Thyroid gland (tissue), 4 donors: Measurements from ENCODE around the gene MAD1L1. TPM values are rescaled to one million over a fixed set of nuclear protein-coding genes. Genes with fewer than 3 reads are reported as not detected.

Experiments used
- DNase-seq, 2 donors: peaks; one replicate each; pipeline ENCODE4 v3.0.0-alpha.2; 2019
- H3K27ac ChIP-seq, 3 donors: fragments of 200-600 bp; sonication (generic); 1 replicate in 2 of 3; 2 replicates in 1 of 3; pipeline ENCODE4 v1.5.1; 2016 to 2019; ENCODE audit warnings: mild to moderate bottlenecking in 1 of 3, moderate library complexity in 1 of 3
- H3K27me3 ChIP-seq: fragments of 200-600 bp; sonication (generic); one replicate; pipeline ENCODE4 v1.5.1; 2019
- H3K36me3 ChIP-seq, 2 donors: fragments of 200-600 bp; sonication (generic); one replicate each; pipeline ENCODE4 v1.5.1; 2016 to 2019
- H3K4me1 ChIP-seq, 2 donors: fragments of 200-600 bp; sonication (generic); one replicate each; pipeline ENCODE4 v1.5.1; 2017 to 2019
- H3K4me3 ChIP-seq, 3 donors: fragments of 200-600 bp; sonication (generic); replicated peaks in 1 of 3; 1 replicate in 2 of 3; 2 replicates in 1 of 3; pipeline ENCODE4 v1.5.1; 2016; ENCODE audit warnings: mild to moderate bottlenecking in 1 of 3
- H3K9me3 ChIP-seq: fragments of 200-600 bp; sonication (generic); one replicate; pipeline ENCODE4 v1.5.1; 2017
- CTCF ChIP-seq, 6 experiments: fragments of 200-600 bp in 3 of 6; fragments of 450-650 bp in 3 of 6; sonication (generic) in 3 of 6; IDR thresholded peaks; one replicate each; pipeline ENCODE4 v1.5.1; 2016 to 2019; ENCODE audit warnings: antibody characterized with exemption in 6 of 6, mild to moderate bottlenecking in 2 of 6, inconsistent platforms in 1 of 6, moderate library complexity in 1 of 6
- POLR2A ChIP-seq, 2 donors: fragments of 450-650 bp; IDR thresholded peaks; one replicate each; pipeline ENCODE4 v1.6.1; 2017; ENCODE audit warnings: antibody characterized with exemption in 2 of 2, mild to moderate bottlenecking in 2 of 2, moderate library complexity in 1 of 2
- WGBS, 2 donors: methylation state at CpG; one replicate each; pipeline ENCODE4 v1.1.5; 2017; 5-methylcytosine and 5-hydroxymethylcytosine counted together
- intact Hi-C: fragments of 100-400 bp; cut with DNase I; formaldehyde crosslinking; loops from one replicate; pipeline ENCODE4 v1.15.1; 2023
- total RNA-seq, 4 donors: library from RNA; depleted of rRNA; stranded (reverse); fragments of >200 nt; gene quantifications; one replicate each; pipeline ENCODE4 v1.2.3, GENCODE V29; 2016

The MAD1L1 gene
- total RNA-seq, 4 donors from 2014 or later = 27.4 to 38.6 (median 33.9) TPM

DNA sequence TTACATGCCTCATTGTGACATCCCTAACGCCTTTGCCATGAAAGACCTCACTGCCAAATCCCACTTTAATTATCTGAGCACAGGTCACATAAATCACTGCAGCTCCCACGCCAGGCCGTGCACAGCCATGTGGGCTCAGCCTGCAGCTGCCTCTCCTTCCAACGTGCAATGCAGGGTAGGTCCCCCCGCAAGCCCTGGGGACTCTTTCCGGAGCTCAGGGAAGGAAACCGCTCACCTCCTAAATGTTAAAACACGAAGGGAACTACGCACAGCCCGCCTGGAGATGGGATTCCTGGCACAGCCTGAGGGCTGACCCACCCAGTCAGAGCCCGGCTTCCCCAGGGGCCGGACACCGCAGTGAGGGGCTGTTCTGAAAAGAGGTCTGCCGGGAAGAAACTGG is 128.0 kb downstream of the MAD1L1 start:
- TF ChIP-seq POLR2A (IDR thresholded peaks at IDR 0.05) (no peak), CTCF (IDR thresholded peaks at IDR 0.05) (no peak)
- Histone ChIP-seq H3K27ac (peak overlapping the region in 1 of 3 donors; percentile 17), H3K9me3 (no peaks in the 10 kb centered on the region), H3K36me3 (no peaks in the 10 kb centered on the region), H3K4me1 (peaks cover 11 to 23% of the 10 kb centered on the region in 2 donors), H3K27me3 (no peaks in the 10 kb centered on the region), H3K4me3 (no peak overlapping the region)
- intact Hi-C loops = no loop called here
- DNase-seq = no peak
- WGBS, 2 donors = 70 to 80% methylated on average over 7 to 13 of the region's 14 CpGs

DNA sequence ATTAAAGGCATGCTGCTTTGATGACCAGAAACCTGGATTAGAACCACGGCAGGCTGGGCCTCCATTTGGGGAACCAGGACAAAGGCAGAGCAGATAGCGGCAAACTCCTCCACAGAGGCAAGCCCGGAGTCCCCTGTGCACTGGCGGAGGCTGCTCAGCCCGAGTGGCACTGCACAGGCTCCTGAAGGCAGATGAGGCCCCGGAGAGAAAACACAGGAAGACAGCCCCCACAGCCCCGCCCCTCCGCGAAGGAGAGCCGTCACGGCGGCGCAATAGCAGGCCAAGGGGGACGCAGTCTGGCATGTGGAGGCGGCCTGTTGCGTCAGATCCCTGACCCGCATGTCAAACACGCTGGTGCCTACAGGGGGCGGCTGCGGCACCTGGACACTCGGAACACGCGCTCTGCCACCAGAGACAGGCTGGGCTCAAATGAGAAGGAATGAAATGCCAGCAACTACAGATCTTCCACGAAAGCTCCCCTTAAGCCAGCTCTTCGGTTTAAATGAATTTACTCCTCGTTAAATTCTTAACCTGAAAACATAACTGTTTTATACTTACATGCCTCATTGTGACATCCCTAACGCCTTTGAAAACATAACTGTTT is 128.5 kb downstream of the MAD1L1 start:
- intact Hi-C loops = no loop called here
- no peak overlapping the region for H3K27ac ChIP-seq

GRCh38 chr7:2103071-2103898 is 129.5 kb downstream of the MAD1L1 start:
- Histone ChIP-seq H3K4me1 (peaks cover 11 to 23% of the 10 kb centered on the region in 2 donors), H3K9me3 (no peaks in the 10 kb centered on the region), H3K36me3 (no peaks in the 10 kb centered on the region), H3K27me3 (no peaks in the 10 kb centered on the region), H3K27ac (no peak overlapping the region), H3K4me3 (no peak overlapping the region)
- intact Hi-C loops = no loop called here
- WGBS, 2 donors = 91 to 94% methylated on average over 15 to 32 of the region's 39 CpGs
- DNase-seq = no peak
- TF ChIP-seq CTCF (IDR thresholded peaks at IDR 0.05) (no peak), POLR2A (IDR thresholded peaks at IDR 0.05) (no peak)

More for the DNA sequence above, 128.5 kb downstream of the MAD1L1 start:
- Histone ChIP-seq H3K4me1 (peaks cover 11 to 23% of the 10 kb centered on the region in 2 donors), H3K4me3 (no peak overlapping the region), H3K36me3 (no peaks in the 10 kb centered on the region), H3K27me3 (no peaks in the 10 kb centered on the region), H3K9me3 (no peaks in the 10 kb centered on the region)
- WGBS, 2 donors = 21 to 23% methylated on average over 26 to 27 of the region's 27 CpGs
- DNase-seq = peak; percentile 74 to 75
- peak; percentile 22 to 69 (median 62) for TF ChIP-seq CTCF (IDR thresholded peaks at IDR 0.05)
- TF ChIP-seq POLR2A (IDR thresholded peaks at IDR 0.05) = no peak

GRCh38 chr7:2102375-2102723 is 130.4 kb downstream of the MAD1L1 start:
- intact Hi-C loops = no loop called here
- Histone ChIP-seq H3K36me3 (no peaks in the 10 kb centered on the region), H3K9me3 (no peaks in the 10 kb centered on the region), H3K4me1 (peaks cover 11 to 23% of the 10 kb centered on the region in 2 donors), H3K27ac (no peak overlapping the region), H3K27me3 (no peaks in the 10 kb centered on the region), H3K4me3 (no peak overlapping the region)
- TF ChIP-seq CTCF (IDR thresholded peaks at IDR 0.05) (no peak), POLR2A (IDR thresholded peaks at IDR 0.05) (no peak)
- WGBS, 2 donors = 97 to 98% methylated on average over 7 of the region's 7 CpGs
- no peak for DNase-seq
